Measurements from ENCODE around the gene TRIM51.
"Not testable (repeated sequence)": the region's sequence is repeated elsewhere in the genome, so short reads cannot be mapped to it uniquely, and the experiment has no call there.

DNA sequence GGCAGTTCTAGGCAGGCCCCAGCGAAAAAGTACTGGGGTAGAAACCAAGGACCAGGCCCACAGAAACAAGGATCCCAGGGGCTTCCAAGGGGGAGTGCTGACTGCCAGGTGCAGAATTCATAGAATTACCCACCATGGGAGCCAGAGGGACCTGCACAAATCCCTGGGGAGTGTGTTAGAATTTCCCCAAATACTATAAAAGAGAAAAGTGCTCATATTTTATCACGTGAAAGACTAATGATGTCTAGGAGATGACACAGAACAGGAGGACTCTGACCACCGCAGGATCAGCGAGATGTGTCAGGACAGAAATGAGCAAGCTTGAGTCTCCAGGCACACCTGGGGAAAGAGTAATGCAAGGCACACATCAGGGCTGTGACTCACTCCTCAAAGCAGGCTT is 15.7 kb upstream of the TRIM51 start:
- not testable (repeated sequence) for TF ChIP-seq CTCF, POLR2A, POLR2AphosphoS5 (IDR thresholded peaks at IDR 0.05)
